Mucosa of descending colon (tissue), 3 donors: ENCODE measurements around the gene NCOA5. TPM values are rescaled to one million over a fixed set of nuclear protein-coding genes. Genes with fewer than 3 reads are reported as not detected.

ENCODE experiments used
- ATAC-seq: fragments of 200-7000 bp; cut with Tn5 transposase; one replicate; pipeline ENCODE4 v1.9.1; 2020; ENCODE audit warnings: mild to moderate bottlenecking, moderate library complexity
- DNase-seq, 3 donors: peaks; one replicate each; pipeline ENCODE4 v3.0.0-alpha.2; 2020
- H3K36me3 ChIP-seq: fragments of 200-600 bp; one replicate; pipeline ENCODE4 v1.8.0; 2021; ENCODE audit warnings: low read depth, mild to moderate bottlenecking
- H3K4me1 ChIP-seq: fragments of 200-600 bp; one replicate; pipeline ENCODE4 v1.8.0; 2021; ENCODE audit warnings: low read depth, mild to moderate bottlenecking
- H3K4me3 ChIP-seq: fragments of 200-600 bp; one replicate; pipeline ENCODE4 v1.8.0; 2021; ENCODE audit warnings: mild to moderate bottlenecking
- H3K9me3 ChIP-seq: fragments of 200-600 bp; one replicate; pipeline ENCODE4 v1.8.0; 2021; ENCODE audit warnings: mild to moderate bottlenecking
- CTCF ChIP-seq: fragments of 200-600 bp; IDR thresholded peaks from one replicate; pipeline ENCODE4 v1.8.0; 2022; ENCODE audit warnings: antibody characterized with exemption, mild to moderate bottlenecking
- intact Hi-C, 2 donors: fragments of 100-400 bp; cut with DNase I in 1 of 2; cut with micrococcal nuclease in 1 of 2; formaldehyde crosslinking; loops; one replicate each; pipeline versions ENCODE4 v1.11.0 to v1.11.1; 2022; cut with DNase I, micrococcal nuclease
- total RNA-seq, 3 donors: library from RNA; stranded (reverse); fragmentation: NEBNext Ultra II Directional in 2 of 3; extraction: Animal tissue kit (Norgen Biotek cat#: 25700) in 2 of 3; gene quantifications; one replicate each; pipeline versions ENCODE4 v1.2.1 to v1.2.4, GENCODE V29; 2021 to 2023
- donor health status: DM: no; HTN: no; CAD: no; lungs with moderate emphysema.
- donor health status: DM: no; HTN: no; CAD: no.
- donor health status: DM: no; HTN: yes; CAD: no.

The NCOA5 gene
- total RNA-seq, 3 donors from 2014 or later: 23.7 to 36.6 (median 24.2) TPM

GRCh38 chr20:46133886-46134654 is 44.3 kb upstream of the NCOA5 start:
- Histone ChIP-seq H3K9me3 (no peaks in the 10 kb centered on the region), H3K4me3 (no peak overlapping the region), H3K36me3 (no peaks in the 10 kb centered on the region), H3K4me1 (no peaks in the 10 kb centered on the region)
- intact Hi-C loops: no loop called here
- ATAC-seq: no peak
- DNase-seq: no peak
- TF ChIP-seq CTCF: no peak

GRCh38 chr20:46132705-46133120 is 43.0 kb upstream of the NCOA5 start:
- peak in 2 of 3 donors; percentile 65 to 71 for DNase-seq
- intact Hi-C loops: no loop called here

GRCh38 chr20:46131396-46131795 is 41.6 kb upstream of the NCOA5 start:
- ATAC-seq: no peak
- intact Hi-C loops: no loop called here

More at GRCh38 chr20:46132705-46133120, 43.0 kb upstream of the NCOA5 start:
- ATAC-seq: peak; percentile 85
- H3K9me3 ChIP-seq: no peaks in the 10 kb centered on the region
- no peaks in the 10 kb centered on the region for H3K4me1 ChIP-seq
- TF ChIP-seq CTCF: peak; percentile 57
- H3K4me3 ChIP-seq: no peak overlapping the region
- no peaks in the 10 kb centered on the region for H3K36me3 ChIP-seq

GRCh38 chr20:46130534-46130933 is 40.8 kb upstream of the NCOA5 start:
- no peak for ATAC-seq
- Histone ChIP-seq H3K36me3 (no peaks in the 10 kb centered on the region), H3K9me3 (no peaks in the 10 kb centered on the region), H3K4me1 (no peaks in the 10 kb centered on the region), H3K4me3 (no peak overlapping the region)
- no peak for TF ChIP-seq CTCF
- no peak for DNase-seq
- intact Hi-C loops: no loop called here

More at GRCh38 chr20:46131396-46131795, 41.6 kb upstream of the NCOA5 start:
- no peak for TF ChIP-seq CTCF
- Histone ChIP-seq H3K4me3 (no peak overlapping the region), H3K9me3 (no peaks in the 10 kb centered on the region), H3K36me3 (no peaks in the 10 kb centered on the region), H3K4me1 (no peaks in the 10 kb centered on the region)
- no peak for DNase-seq

- Histone ChIP-seq H3K4me1 (no peaks in the 10 kb centered on the region), H3K4me3 (no peak overlapping the region), H3K36me3 (no peaks in the 10 kb centered on the region), H3K9me3 (no peaks in the 10 kb centered on the region)
- ATAC-seq: no peak
- TF ChIP-seq CTCF: no peak
- intact Hi-C loops: no loop called here
- no peak for DNase-seq
These were observed 40.3 kb upstream of the NCOA5 start for GRCh38 chr20:46129955-46130481.
